HG03060 (cell line): ENCODE measurements around the gene KCNAB2.

Source experiments
- ATAC-seq: cut with Tn5 transposase; IDR thresholded peaks from one replicate; pipeline ENCODE4 v1.9.1; 2021; ENCODE audit warnings: low read depth, moderate number of reproducible peaks; ENCODE audit not compliant: unreplicated experiment

Gene KCNAB2

GRCh38 chr1:6124746-6125365, 79.2 kb downstream of the KCNAB2 start:
- ATAC-seq, result no peak

- ATAC-seq, result no peak
Observed at GRCh38 chr1:6125366-6125765, 79.7 kb downstream of the KCNAB2 start.

- ATAC-seq, result no peak
Observed at GRCh38 chr1:6126028-6126427, 80.3 kb downstream of the KCNAB2 start.

- no peak for ATAC-seq
Observed at GRCh38 chr1:6126521-6127067, 80.9 kb downstream of the KCNAB2 start.

GRCh38 chr1:6127587-6128163, 82.0 kb downstream of the KCNAB2 start:
- ATAC-seq, result no peak

GRCh38 chr1:6128276-6129081, 82.8 kb downstream of the KCNAB2 start:
- ATAC-seq, result no peak

GRCh38 chr1:6129313-6129712, 83.6 kb downstream of the KCNAB2 start:
- no peak for ATAC-seq

- ATAC-seq, result no peak
Observed at GRCh38 chr1:6130036-6130435, 84.3 kb downstream of the KCNAB2 start.

- ATAC-seq, result no peak
Observed at GRCh38 chr1:6130596-6130995, 84.9 kb downstream of the KCNAB2 start.

- ATAC-seq, result no peak
Observed at GRCh38 chr1:6131561-6131960, 85.9 kb downstream of the KCNAB2 start.

- ATAC-seq, result no peak
Observed at GRCh38 chr1:6133146-6133895, 87.6 kb downstream of the KCNAB2 start.

GRCh38 chr1:6134206-6134605, 88.5 kb downstream of the KCNAB2 start:
- ATAC-seq, result no peak

- no peak for ATAC-seq
Observed at GRCh38 chr1:6134741-6135510, 89.2 kb downstream of the KCNAB2 start.

GRCh38 chr1:6136516-6137220, 91.0 kb downstream of the KCNAB2 start:
- ATAC-seq, result no peak

- no peak for ATAC-seq
Observed at GRCh38 chr1:6137758-6138157, 92.1 kb downstream of the KCNAB2 start.

GRCh38 chr1:6140413-6140812, 94.7 kb downstream of the KCNAB2 start:
- no peak for ATAC-seq

GRCh38 chr1:6141592-6141991, 95.9 kb downstream of the KCNAB2 start:
- ATAC-seq, result no peak

- ATAC-seq, result no peak
Observed at GRCh38 chr1:6142036-6142621, 96.4 kb downstream of the KCNAB2 start.

GRCh38 chr1:6142734-6143133, 97.0 kb downstream of the KCNAB2 start:
- no peak for ATAC-seq
